CD4-positive, alpha-beta T cell treated with Interleukin-12 subunit alpha and Interleukin-12 subunit beta, for 1 hour (primary cell): ENCODE measurements around the gene THBS4.
"Not testable (repeated sequence)": the region's sequence is repeated elsewhere in the genome, so short reads cannot be mapped to it uniquely, and the experiment has no call there.

Experiments used
- DNase-seq: peaks from one replicate; pipeline ENCODE4 v3.0.0-alpha.2; 2020

THBS4 gene

DNA sequence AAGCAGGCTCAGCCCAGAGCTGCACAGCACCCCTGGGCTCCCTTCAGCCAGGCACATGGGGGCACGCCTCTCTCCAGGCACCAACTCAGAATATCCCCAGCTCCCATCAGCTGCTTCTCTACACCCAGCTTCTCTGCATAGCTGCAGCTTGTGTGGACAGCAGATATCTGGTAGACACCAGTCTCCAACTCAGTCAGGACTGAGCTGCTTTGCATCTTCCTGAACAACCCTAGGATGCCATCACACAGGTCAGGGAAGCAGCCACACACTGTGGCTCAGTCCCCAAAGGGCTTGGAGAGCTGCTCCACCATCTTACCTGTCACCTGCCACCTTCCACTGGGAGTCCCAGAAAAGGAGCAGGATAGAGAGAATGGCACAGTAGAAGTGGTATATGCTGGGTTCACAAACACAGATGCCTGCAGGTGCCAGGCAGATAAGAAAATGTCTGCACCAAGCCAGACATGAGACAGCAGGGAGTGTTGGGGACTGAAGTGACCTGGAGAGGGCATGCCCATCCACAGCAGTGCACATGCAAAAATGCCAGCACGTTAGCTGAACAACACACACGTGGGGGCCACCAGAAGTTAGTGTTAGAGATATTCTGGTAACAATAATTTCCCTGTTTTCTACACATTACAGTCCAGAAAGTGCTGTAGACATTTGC is 42.0 kb downstream of the THBS4 start:
- no peak for DNase-seq

DNA sequence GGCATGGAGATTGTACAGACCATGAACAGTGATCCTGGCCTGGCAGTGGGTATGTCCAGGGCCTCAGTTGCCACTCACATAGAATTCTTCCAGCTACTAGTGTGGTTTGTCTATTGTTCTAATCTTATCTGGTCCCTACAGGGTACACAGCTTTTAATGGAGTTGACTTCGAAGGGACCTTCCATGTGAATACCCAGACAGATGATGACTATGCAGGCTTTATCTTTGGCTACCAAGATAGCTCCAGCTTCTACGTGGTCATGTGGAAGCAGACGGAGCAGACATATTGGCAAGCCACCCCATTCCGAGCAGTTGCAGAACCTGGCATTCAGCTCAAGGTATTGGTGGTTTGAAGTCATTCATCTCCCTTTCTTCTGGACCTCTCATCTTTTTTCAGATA is 43.8 kb downstream of the THBS4 start:
- no peak for DNase-seq

DNA sequence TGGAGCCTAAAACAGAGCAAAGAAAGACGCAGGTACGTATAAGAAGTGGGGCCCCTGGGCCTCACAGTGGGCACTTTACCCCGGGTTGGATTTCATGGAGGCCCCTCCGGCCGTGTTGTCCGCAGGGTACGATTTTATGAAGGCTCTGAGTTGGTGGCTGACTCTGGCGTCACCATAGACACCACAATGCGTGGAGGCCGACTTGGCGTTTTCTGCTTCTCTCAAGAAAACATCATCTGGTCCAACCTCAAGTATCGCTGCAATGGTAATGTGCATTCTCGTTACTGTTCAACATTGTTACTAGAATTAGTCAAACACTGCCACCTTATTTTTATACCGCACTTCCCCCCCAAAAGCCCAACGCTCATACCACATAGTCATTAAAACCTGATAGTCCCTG is 47.1 kb downstream of the THBS4 start:
- no peak for DNase-seq

DNA sequence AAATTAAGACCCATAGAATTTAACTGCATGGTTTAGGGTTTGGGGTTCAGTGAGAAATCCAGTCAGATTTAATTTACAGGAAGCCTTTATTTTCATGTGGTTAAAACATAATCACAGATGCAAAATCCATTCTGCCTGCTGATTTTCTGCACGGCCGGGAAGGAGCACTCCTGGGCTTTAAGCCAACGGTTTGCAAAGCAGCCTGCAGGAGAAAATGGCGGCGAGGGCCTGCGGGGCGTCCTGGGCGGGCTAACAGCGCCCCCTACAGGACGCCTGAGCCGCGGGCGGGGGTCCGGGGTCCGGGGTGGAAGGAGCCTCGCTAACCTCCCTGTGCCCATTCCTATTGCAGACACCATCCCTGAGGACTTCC is 47.6 kb downstream of the THBS4 start:
- DNase-seq, result peak; percentile 53

DNA sequence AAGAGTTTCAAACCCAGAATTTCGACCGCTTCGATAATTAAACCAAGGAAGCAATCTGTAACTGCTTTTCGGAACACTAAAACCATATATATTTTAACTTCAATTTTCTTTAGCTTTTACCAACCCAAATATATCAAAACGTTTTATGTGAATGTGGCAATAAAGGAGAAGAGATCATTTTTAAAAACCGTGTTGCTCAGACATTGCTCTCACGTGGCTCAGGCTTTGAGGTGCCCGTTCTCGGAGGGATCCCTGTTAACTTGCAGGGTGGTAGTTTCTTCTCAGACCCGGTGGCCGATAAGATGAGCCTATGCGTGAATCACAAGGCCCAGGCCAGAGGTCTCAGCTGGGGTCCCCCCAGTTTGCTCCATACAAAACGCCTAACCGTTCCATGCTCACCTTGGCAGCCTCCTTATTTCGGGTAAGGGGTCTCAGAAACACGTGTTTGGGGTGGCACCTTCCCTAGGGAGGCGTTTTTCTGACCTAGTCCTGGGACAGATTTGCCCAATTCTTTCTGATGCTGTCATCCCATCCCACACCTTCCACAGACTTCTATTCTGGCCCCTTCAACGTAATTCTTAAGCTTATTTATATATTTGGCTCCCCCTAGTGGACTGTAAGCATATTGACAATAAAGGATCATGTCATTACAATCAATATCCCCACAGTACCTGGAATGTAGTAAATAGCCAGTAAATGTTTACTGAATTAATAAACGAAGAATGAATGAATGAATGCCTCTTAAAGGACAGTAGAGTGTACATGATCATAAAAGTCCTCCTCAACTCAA is 48.1 kb downstream of the THBS4 start:
- DNase-seq, result peak; percentile 55

DNA sequence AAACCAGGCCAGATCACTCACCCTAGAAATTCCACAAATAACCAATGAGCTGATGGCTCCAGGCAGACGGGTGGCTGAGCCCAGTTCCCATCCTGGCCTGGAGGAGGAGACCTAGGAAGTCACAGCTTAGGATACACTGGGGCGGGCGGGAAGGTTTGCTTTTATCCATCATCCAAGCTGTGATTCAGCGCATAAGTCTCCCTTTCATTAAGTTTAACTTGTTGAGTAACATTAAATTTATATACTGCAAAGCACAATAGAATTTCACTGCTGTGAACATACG is 55.7 kb downstream of the THBS4 start:
- no peak for DNase-seq

DNA sequence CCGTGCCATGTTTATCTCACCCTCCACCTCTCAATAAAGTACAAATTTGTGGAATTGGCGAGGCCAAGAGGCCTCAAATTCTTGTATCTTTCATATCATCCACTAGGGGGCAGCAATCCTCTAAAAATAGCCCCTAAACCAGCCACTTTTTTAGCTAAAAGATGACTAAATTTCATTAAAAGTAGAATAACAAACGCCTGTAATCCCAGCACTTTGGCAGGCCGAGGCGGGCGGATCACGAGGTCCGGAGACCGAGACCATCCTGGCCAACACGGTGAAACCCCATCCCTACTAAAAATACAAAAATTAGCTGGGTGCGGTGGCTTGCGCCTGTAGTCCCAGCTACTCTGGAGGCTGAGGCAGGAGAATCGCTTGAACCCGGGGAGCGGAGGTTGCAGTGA is 56.6 kb downstream of the THBS4 start:
- DNase-seq, result peak; percentile 76

DNA sequence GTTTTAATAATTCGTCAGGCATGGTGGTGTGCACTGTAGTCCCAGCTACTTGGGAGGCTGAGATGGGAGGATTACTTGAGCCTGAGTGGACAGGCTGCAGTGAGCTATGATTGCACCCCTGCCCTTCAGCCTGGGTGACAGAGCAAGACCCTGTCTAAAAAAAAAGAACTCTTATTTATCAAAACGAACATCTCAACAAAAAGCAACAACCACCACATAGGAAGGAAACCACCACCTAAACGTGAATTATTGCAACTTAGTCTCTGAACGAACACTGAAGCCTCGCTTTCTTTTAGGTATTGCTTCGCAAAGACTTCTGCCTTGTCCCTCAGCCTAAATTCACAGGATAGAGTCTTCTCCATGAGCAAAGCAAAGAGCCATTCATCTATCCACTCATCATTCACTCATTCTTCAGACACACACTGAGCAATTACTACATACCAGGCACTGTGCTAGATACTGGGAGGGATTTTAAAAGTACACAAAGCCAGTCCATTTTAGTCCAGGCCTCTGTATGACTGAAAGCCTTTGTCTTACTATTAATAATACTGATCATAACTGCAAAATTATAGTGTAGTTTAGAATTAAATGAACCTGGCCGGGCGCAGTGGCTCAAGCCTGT is 57.4 kb downstream of the THBS4 start:
- peak; percentile 13 for DNase-seq

DNA sequence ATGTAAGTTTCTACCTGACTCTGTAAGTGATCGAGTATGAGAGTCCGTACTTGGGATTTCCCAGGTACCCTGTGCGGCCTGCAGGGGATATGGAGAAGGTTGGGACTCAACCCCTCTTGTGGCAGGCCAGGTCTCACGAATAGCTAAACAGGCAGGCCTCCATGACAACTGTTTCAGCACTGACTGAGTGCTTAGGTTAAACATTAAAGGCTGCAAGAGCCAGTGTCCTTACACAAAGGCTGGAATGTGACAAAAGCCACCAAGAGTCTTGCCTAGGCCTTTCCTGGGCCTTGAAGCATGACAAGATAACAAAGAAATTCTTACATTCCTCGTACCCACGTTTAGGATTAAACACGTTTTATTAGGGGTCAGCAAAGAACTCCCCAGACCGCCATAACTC is 58.6 kb downstream of the THBS4 start:
- DNase-seq, result no peak

DNA sequence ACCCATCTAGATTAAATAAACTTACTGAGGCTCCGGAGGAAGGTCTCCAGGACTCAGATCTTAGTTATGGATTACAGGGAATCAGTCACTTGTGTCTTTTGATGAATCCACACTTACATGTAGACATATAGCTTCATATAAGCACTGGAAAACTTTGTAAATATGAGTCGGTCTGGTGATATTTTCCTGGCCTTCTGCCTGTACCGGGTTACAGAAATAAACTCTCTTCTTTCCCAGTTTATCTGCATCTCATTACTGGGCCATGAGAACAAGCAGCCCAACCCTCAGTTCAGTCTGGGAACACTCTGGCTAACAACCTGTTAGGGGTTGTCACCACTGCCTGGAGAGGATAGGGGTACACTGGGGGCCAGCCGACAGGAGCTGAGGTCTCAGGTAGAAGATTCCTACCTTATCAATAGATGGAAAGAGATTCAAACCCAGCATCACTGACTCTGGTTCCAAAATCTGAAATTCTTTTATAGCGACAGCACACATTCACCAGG is 59.1 kb downstream of the THBS4 start:
- no peak for DNase-seq

DNA sequence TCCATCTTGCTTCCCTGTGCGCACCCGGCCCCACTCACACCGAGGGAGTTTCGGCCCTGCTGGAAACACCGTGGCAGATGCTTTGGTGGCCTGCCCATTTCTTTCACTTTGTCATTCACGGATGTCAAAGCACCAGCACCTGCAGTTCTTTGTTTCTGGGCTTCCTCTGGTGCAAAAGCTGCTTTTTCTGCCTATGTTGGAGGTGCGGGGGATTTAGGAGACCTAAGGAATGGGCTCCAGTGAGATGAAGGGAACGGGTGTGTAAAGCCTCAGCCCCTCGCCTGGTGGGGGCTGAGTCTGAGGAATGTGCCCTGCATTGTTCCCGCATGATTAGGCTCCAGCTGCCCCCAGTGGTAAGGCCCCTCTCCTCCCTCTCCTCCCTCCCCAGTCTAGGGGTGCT is 62.3 kb downstream of the THBS4 start:
- DNase-seq, result no peak

DNA sequence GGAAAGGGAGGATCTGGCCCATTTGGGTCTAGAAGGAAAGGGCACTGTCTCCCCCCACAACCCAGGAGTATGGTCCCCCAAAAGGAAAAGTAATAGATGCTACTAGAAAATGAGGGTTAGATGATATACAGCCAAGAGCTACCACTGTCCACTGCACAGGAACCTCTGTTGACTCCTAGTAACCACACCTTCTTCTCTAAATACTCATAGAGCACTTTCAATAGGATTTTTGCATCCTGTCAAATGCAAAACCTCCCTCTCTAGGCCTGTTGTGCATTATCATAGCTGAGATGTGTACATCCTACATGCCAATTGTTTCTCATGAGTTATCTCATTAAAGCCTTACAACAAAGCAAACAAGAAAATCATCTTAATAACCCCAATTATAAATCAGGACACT is 66.8 kb downstream of the THBS4 start:
- no peak for DNase-seq

DNA sequence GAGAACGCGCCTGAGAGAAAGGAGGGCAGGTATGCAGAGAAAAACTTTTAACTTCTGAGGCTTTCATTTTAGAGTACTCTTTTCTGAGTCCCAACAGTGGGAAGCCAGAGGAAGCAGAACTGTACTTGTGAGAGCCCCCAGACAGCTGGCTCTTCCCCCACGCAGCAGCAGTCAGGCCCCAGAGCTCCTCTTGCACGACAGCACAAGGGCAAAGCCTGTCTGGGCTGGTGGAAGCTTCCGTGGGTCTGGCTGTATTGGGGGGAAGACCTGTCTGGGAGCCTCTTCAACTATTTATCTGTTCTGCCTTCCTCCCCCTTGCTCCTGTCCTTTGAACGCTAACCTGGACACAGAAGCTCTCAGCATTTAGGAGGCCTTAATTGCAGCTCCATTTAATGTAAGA is 68.2 kb downstream of the THBS4 start:
- no peak for DNase-seq

DNA sequence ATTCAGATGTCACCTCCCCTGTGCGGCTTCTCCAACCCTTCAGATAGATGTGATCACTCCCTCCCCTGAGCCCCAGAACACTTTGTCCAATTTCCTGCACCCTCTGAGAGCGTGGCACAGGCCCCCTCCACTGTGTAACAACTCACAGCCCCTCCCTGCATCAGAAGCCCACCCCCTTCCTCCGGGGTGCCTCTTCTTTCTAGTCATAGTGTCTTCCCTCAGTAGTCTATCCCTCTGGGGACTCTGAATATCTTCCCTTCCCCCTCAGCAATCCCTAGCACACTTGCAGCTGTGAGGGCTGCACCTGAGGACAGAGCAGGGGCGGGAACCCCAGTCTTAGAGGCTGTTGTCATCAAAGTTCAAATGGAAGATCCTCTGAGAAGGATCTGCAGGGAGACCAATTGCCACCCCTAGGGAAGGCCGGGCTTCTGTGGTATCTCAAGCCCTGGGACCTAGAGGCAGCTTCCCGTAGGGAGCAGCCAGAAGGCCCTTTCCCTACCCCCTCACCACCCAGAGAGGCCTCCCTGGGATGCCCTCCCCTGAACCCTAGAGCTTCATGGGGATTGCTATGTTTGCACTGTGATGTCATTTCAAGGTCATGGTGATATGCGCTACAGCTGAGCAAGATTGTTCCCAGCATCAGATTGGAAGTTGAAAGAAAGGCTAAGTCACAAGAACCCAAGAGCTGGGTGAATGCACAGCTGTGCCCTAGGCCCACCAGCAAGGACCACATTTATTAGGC is 70.7 kb downstream of the THBS4 start:
- no peak for DNase-seq

DNA sequence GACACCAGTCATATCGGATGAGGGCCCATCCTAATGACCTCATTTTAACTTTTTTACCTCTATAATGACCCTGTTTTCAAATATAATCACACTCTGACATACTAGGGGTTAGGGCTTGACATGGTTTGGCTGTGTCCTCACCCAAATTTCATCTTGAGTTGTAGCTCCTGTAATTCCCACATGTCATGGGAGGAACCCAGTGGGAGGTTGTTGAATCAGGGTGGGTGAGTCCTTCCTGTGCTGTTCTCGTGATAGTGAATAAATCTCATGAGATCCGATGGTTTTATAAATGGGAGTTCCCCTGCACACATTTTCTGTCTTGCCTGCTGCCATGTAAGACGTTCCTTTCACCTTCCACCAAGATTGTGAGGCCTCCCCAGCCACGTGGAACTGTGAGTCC is 71.8 kb downstream of the THBS4 start:
- no peak for DNase-seq

DNA sequence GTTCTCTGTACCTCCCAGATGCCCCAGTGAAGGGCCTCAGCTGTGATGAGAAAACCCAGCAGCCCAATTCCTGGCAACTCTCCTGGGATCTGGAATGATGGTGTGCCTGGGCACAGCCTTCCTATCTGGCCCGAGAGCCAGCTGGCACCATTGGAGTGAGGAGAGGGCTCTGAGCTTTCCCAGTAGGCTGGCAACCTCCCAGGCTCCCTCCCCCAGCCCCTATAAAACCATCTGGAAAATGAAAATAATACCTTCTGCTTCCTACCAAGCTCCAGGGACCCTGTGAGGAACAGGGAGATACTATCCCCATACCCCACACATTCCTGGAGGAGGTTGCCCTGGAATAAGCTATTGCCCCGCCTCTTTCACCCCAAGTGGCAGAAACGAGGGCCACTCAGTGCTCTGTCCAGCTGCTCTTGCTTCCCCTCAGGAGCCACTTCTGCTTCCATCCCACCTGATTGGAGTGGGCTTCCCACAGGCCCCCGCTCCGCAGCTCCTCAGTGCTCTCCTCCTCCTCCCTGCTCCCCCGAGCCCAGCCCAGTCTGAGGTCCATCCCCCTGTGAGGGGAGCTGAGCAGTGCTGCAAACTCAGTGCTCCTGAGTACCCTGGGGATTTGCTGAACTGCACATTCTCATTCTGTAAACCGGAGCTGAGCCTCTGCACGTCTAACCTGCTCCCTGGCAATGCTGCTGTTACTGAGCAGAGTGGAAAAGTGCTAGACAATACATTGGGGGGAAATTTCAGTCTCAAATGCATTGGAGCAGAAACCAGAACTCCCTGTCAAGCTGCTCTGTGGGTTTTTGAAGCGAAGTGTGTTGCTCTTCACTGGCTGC is 74.7 kb downstream of the THBS4 start:
- DNase-seq, result no peak

DNA sequence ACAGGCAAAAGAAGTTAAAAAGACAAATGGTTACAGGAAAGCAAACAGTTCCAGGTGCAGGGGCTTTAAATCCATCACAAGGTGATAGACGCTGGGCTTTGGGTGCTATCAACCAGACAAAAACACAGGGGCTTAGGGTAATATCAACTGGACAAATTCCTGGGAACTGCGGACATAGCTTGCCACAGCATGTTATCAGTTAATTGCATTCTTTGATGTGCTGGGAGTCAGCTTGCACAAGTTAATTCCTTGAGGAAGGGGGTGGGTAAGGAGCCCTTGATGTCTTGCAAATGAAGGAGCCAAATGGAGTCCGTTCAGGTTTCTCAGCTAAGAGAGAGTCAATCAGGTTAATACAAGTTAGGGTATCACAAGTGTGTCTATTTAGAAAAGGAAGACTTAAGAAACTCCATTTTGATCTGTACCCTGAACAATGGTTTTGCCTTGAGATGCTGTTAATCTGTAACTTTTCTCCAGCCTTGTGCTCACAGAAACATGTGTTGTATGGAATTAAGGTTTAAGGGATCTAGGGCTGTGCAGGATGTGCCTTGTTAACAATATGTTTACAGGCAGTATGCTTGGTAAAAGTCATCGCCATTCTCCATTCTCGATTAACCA is 76.3 kb downstream of the THBS4 start:
- DNase-seq, result not testable (repeated sequence)

DNA sequence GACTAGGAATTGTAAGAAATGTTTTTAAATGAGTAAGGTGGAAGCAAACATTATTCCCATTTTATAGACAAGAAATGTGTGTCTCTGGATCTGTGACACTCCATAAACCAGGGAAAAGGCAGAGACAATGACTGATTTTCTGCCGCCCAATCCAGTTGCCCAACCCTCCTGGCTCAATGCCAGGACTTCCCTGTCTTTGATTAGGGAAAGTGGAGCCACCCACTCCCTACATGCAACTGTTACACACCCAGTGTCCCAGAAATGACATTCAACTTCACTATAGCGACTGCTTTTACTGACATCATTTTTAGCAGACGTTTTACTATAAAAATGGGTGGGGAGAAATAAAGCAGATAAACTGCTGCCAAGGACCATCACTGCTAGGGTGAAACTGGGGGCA is 79.7 kb downstream of the THBS4 start:
- DNase-seq, result no peak

DNA sequence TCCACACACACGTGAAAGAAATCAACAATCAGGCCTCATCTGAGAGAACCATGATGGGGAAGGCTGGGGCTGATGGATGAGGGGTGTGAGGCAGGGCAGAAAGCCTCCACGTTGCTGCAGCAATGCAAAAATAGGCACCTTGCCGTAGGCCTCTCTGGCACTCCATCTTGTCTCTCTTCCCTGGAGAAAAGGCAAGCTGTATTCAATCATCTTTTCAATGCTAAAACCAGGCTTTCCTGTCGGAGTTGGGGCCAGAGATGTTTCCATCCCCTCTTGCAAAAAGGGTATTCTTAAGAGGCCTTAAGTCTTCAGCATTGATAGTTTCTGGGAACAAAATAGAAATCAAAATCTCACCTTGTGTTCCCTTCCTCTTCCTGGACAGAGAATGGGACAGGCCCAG is 80.9 kb downstream of the THBS4 start:
- DNase-seq, result no peak

DNA sequence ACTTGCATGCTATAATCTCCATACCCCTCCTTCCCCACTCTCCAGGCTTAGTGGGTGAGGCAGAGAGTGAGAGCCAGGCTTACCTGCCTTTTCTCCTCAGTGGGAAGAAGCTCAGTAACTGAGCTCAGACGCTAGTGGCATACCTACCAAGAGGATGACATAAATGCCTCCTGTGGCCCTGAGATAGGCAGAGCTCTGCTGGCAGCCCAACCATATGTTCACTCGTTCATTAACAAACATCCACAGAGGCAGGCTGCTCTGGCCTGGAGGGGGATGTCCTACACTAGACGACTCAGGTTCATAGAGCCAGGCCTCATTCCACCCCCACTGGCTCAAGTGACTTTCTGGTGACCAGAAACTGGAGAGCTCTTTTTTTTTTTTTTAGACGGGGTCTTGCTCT is 81.3 kb downstream of the THBS4 start:
- no peak for DNase-seq

DNA sequence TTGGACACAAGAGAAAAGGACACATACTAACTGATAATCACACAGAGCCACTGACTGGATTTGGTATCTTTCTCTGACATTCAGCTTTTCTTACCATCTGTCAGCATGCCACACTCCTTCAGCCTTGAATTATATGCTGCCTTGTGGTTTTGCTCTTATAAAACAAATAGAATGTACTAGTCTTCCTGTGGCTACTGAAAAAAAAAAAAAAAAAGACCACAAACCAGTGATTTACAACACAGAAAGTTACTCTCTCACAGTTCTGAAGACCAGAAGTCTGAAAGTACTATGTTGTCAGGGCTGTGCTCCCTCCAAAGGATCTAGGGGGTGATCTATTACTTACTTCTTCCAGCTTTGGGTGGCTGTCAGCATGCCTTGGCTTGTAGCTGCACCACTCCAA is 82.3 kb downstream of the THBS4 start:
- DNase-seq, result no peak

DNA sequence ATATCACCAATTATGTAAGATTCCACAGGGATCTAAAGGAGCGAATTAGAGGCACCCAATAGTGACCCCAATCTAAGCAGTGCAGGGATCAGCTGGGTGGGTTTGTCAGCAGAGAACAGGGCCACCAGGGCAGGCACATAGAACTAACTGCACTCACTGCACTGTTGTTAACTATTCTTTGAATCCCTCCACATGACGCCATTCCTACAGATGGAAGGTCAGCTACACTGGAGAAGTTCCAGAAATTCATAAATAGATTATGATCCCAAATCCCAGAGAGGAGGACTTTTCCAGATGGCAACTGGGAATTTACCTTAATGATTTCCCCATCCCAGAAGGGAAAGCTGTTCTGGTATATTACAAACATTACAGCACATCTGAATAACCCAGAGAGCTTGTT is 84.2 kb downstream of the THBS4 start:
- no peak for DNase-seq
